ENCODE results near the gene SUPT6H. TPM values are rescaled to one million over a fixed set of nuclear protein-coding genes. Genes with fewer than 3 reads are reported as not detected.
A peak's percentile ranks its signal among the peaks of the same experiment; 100 is the strongest.

SUPT6H gene
- total and polyA plus RNA-seq, 9 of the 15 experiments (the other 6 are each of a cell fraction or from before 2014, with no cell fraction given), result 1.7 to 77.7 (median 49.2) TPM

DNA sequence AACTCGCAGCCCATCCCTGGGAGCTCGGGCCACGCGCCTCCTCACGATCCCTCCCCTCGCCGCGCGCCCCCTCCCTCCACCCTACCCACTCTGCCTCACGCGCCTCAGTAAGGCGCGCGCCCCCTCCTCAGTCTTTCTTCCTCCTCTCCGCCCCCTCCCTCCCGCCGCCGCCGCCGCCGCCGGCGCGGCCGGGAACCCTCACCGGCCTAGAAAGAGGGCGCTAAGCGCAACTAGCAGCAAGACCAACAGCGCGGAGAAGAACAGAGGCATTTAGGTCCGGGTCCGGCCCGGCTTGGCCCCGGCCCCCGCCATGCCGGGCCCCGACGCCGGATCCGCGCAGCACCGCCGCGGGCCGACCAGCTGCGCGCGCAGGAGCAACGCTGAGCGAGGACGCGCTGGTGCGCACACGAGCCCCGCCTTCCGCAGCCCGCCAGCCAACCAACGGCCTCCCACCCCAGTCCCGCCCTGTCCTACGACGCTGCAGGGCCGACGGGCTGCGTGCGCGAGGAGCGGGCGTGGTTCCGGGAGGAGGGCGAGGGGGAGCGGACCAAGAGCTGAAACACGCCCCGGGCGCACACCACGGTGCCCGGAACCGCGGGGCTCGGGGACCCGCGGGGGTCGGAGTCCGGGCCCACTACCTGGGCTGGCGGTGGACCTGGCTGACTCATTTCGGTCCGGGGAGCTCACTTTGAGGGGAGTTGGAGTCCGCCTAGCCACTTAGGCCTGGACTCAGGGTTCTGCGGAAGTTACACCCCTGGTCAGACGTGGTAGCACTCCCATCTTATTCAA is 17.0 kb upstream of the SUPT6H start, which contains the start of gene BLTP2 (continued):
- no peak for TF ChIP-seq HDAC3 (IDR thresholded peaks at IDR 0.05; ENCODE audit: borderline replicate concordance, partially characterized antibody)
- TF ChIP-seq ZSCAN29 (IDR thresholded peaks at IDR 0.05), result no peak
- no peak for TF ChIP-seq SAFB2 (IDR thresholded peaks at IDR 0.05; ENCODE audit: borderline replicate concordance, low read depth, low read length, severe bottlenecking)
- no peak for TF ChIP-seq CBX5 (IDR thresholded peaks at IDR 0.05; ENCODE audit: borderline replicate concordance, low read depth)
- TF ChIP-seq ZNF717 (CRISPR knock-in tag; IDR thresholded peaks at IDR 0.05), result no peak
- TF ChIP-seq RREB1 (CRISPR knock-in tag; IDR thresholded peaks at IDR 0.05), result peak; percentile 43; the same call in 1 of the 2 replicates
- TF ChIP-seq TCF3 (CRISPR knock-in tag; IDR thresholded peaks at IDR 0.05), result no peak
- TF ChIP-seq SAFB (IDR thresholded peaks at IDR 0.05; ENCODE audit: borderline replicate concordance, low read depth, low read length), result peak; percentile 36; the same call in 1 of the 2 replicates
- TF ChIP-seq ZNF143 (CRISPR knock-in tag; IDR thresholded peaks at IDR 0.05), result no peak
- no peak for TF ChIP-seq GATAD2B (IDR thresholded peaks at IDR 0.05; ENCODE audit: borderline replicate concordance)
- TF ChIP-seq HMG20B (CRISPR knock-in tag; IDR thresholded peaks at IDR 0.05), result no peak
- TF ChIP-seq ZNF282 (CRISPR knock-in tag; IDR thresholded peaks at IDR 0.05), result no peak
- no peak for TF ChIP-seq CTCF (IDR thresholded peaks at IDR 0.05 in 2 of 3, conservative IDR thresholded peaks at IDR 0.05 in 1 of 3; ENCODE audit: insufficient read depth in 2 of 3, low read depth in 1 of 3, low read length in 3 of 3)
- TF ChIP-seq U2AF1 (optimal IDR thresholded peaks at IDR 0.05; ENCODE audit: low read depth, low read length), result peak; percentile 17
- no peak for TF ChIP-seq ESRRB (CRISPR knock-in tag; IDR thresholded peaks at IDR 0.05; ENCODE audit: borderline replicate concordance)
- TF ChIP-seq ETV6 (IDR thresholded peaks at IDR 0.05; ENCODE audit: borderline replicate concordance in 1 of 2, low read depth in 2 of 2, low read length in 1 of 2), result no peak
- TF ChIP-seq ETV6 (CRISPR knock-in tag; IDR thresholded peaks at IDR 0.05; ENCODE audit: borderline replicate concordance), result no peak
- no peak for TF ChIP-seq E2F5 (CRISPR knock-in tag; IDR thresholded peaks at IDR 0.05)

All from K562 (cell line).